Right forelimb (tissue), 1 donor: ENCODE data around the gene IL3.

Experiments
- DNase-seq: peaks from one replicate; pipeline ENCODE4 v3.0.0-alpha.2; 2018

IL3 gene

DNA sequence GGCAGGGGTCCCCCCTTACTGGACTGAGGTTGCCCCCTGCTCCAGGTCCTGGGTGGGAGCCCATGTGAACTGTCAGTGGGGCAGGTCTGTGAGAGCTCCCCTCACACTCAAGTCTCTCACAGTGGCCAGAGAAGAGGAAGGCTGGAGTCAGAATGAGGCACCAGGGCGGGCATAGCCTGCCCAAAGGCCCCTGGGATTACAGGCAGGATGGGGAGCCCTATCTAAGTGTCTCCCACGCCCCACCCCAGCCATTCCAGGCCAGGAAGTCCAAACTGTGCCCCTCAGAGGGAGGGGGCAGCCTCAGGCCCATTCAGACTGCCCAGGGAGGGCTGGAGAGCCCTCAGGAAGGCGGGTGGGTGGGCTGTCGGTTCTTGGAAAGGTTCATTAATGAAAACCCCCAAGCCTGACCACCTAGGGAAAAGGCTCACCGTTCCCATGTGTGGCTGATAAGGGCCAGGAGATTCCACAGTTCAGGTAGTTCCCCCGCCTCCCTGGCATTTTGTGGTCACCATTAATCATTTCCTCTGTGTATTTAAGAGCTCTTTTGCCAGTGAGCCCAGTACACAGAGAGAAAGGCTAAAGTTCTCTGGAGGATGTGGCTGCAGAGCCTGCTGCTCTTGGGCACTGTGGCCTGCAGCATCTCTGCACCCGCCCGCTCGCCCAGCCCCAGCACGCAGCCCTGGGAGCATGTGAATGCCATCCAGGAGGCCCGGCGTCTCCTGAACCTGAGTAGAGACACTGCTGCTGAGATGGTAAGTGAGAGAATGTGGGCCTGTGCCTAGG lies 13.0 kb downstream of the IL3 start, which contains the start of gene CSF2:
CSF2 (plus strand) TSS at position 559 of the 783 bp plus-strand sequence; CDS start at position 594, 35 bp downstream.
- no peak for DNase-seq

DNA sequence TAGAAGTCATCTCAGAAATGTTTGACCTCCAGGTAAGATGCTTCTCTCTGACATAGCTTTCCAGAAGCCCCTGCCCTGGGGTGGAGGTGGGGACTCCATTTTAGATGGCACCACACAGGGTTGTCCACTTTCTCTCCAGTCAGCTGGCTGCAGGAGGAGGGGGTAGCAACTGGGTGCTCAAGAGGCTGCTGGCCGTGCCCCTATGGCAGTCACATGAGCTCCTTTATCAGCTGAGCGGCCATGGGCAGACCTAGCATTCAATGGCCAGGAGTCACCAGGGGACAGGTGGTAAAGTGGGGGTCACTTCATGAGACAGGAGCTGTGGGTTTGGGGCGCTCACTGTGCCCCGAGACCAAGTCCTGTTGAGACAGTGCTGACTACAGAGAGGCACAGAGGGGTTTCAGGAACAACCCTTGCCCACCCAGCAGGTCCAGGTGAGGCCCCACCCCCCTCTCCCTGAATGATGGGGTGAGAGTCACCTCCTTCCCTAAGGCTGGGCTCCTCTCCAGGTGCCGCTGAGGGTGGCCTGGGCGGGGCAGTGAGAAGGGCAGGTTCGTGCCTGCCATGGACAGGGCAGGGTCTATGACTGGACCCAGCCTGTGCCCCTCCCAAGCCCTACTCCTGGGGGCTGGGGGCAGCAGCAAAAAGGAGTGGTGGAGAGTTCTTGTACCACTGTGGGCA lies 13.8 kb downstream of the IL3 start:
- no peak for DNase-seq

DNA sequence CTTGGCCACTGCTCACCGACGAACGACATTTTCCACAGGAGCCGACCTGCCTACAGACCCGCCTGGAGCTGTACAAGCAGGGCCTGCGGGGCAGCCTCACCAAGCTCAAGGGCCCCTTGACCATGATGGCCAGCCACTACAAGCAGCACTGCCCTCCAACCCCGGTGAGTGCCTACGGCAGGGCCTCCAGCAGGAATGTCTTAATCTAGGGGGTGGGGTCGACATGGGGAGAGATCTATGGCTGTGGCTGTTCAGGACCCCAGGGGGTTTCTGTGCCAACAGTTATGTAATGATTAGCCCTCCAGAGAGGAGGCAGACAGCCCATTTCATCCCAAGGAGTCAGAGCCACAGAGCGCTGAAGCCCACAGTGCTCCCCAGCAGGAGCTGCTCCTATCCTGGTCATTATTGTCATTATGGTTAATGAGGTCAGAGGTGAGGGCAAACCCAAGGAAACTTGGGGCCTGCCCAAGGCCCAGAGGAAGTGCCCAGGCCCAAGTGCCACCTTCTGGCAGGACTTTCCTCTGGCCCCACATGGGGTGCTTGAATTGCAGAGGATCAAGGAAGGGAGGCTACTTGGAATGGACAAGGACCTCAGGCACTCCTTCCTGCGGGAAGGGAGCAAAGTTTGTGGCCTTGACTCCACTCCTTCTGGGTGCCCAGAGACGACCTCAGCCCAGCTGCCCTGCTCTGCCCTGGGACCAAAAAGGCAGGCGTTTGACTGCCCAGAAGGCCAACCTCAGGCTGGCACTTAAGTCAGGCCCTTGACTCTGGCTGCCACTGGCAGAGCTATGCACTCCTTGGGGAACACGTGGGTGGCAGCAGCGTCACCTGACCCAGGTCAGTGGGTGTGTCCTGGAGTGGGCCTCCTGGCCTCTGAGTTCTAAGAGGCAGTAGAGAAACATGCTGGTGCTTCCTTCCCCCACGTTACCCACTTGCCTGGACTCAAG lies 14.6 kb downstream of the IL3 start:
- no peak for DNase-seq

DNA sequence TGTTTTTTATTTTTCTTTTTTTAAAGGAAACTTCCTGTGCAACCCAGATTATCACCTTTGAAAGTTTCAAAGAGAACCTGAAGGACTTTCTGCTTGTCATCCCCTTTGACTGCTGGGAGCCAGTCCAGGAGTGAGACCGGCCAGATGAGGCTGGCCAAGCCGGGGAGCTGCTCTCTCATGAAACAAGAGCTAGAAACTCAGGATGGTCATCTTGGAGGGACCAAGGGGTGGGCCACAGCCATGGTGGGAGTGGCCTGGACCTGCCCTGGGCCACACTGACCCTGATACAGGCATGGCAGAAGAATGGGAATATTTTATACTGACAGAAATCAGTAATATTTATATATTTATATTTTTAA lies 15.2 kb downstream of the IL3 start:
- DNase-seq = no peak

DNA sequence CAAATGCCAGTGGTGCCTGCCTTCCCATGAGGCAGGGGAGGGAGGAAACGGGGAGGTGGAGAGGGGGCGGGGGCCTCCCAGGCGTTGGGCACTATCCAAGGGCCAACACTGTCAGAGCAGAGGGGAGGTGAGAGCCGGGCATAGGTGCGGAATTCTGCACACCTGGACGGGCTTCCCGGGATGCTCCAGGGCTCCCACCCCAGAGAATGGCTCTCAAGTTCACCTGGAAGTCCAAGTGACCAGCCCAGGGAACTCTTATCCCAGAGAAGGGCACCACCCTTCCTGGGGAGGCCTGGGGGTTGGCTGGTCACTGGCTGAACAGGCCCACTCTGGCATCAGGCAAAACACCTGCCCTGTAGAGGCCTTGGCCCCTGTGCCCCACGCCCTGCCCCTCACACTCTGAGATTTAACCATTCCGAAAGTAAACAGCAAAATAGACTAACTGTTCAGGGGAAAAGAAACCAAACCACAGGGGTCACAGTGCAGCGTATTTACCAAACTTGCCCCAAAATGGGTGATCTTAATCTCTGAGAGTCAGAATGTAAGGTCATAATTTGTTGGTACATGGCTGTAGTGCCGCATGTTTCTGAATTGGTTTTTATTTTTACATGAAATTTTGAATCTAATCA lies 15.9 kb downstream of the IL3 start:
- no peak for DNase-seq

DNA sequence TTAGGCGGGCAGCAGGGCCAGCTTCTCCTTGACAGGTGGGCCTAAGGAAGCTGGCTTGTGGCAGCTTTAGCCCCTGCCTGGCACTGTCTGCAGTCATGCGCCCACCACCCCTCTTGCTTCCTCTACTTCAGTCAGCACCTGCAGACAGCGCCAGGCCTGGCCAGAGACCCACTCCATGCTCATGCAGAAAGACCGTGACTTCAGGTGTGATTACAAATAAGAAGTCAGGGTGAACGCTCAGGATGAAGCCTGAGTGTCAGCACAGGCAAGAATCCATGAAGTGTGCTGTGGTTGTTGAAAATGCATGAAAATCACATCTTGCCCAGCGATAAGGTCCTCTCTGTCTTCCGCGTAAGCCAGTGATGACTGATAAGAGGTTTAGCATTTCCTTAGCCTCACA lies 16.5 kb downstream of the IL3 start:
- DNase-seq = no peak

DNA sequence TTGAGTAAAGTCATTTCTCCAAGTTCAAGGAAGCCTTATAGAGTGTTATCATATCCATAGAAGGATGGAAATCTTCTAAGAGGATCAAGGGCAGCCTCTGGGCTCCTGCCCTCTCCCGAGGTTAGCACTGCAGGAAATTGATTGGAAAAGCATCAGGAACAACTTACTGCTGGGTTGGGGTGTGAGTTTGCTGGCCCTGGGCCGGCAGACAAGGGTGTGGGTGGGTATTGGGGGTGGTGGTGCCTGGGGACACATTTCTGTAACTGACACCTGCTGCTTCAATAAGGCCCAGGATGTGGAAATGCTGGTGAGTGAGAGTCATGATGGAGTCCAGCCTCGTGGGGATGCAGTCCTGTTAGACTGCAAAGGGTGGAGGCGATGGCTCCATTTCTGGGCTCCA lies 18.6 kb downstream of the IL3 start:
- no peak for DNase-seq

DNA sequence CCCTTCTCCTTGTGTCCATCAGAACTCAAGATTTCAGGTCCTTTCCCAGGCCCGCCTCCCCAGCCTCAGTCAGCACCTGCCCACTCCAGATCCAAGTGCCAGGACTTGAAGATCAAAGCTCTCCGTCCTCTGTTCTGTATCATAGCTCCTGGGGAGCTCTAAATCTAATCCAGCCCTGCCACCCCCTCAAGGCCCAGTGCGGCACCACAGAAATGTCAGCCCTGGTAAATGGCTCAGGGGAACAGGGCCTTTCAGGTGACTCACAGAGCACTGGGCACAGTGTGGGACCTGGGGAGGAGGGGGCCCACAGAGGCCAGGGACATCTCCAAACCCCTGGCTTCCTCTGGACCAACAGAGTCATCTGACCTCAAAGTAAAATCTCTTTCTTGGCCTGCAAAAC lies 19.2 kb downstream of the IL3 start:
- DNase-seq = no peak

DNA sequence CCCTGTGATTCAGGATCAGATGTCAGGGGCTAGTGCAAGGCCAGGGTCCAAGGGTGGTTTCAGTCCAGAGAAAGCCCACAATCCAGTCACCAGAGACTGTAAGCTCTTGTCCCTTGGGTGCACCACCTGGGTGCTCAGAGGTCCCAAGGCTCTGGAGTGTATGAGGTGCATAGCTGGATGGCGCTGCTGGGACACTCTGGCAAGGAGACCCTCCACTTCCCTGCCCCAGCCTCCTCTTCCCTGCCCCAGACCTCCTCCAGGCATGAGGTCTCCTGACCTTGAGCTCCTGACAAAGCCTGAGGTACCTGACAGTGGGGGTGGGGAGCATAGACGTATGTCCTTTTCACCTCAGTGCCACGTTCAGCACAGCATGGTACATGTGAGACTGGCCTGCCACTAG lies 20.1 kb downstream of the IL3 start:
- no peak for DNase-seq

DNA sequence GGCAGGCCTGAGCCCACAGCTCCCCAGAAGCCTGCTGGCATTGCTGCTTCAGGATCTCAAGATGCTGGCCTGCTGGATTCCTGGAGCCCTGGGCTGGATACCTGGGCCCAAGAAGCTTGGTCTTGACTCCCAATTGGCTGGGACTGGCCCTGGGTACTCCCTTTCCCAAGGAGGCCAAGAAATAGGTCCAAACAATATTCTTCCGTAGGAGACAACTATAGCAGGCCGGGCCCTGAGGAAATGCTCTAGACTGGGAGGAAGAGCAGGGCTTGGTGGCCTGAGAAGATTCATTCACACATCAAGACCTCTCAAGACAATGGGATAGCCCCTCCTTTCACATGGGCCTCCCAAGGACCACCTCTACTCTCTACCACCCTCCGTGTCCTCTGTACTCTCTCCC lies 21.0 kb downstream of the IL3 start:
- DNase-seq = no peak

DNA sequence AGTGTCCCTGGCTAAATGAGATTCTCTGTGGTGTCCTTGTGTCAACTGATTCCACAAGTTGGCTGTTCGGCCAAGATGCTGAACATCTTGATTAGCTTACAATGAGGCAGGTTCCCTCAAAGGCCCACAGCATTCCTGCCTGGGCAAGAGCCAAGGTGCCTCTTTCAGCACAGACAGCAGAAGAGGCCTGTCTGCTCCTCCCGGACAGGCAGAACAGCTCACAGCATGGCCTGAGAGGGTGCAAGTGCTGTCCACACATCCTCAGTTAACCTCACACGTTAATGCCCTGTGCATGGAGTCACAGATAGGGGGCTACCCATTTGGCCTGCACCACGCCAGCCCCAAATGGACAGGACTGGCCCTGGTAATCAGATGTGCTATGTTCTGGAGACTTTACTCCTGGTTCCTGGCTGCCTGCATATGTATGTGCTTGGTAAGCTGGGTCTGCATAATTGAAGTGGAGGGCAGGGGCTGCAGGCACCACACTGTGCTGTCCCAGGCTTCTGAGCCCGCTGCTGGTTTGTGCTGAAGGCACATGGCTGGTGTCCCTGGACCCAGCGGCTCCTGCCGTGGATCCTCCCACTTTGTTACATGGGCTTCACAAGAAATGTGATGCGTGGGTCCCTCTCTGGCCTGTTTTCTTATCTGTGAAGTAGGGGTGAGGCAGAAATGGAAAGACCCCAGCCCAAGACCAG lies 22.0 kb downstream of the IL3 start:
- no peak for DNase-seq

DNA sequence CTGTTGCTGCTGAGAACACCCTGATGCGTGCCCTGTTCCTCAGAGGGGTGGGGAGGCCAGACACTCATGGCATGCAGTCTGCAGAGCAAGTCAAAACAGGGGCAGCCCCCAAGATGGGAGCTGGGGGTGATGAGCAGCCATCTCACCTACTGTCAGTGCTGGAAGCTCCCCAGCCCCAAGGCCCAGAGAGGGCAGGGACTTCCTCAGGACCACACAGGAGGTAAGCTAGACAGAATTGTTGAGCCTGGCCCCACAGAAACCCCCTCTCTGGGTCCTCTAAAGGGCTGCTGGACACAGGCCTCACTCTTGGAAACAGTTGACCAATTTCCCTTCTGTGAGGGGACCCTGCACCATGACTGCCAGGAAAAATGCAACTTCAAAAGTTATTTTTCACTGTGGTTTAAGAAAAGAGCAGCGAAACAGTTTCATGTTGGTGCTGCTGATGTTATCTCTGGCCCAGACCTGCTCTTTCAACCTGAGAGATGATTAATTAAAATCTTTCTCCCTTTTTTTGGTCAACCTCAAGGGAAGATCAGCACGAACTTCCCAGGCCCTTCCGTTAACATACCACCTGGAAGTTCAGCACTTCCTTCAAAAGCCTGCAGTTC lies 22.7 kb downstream of the IL3 start:
- no peak for DNase-seq

DNA sequence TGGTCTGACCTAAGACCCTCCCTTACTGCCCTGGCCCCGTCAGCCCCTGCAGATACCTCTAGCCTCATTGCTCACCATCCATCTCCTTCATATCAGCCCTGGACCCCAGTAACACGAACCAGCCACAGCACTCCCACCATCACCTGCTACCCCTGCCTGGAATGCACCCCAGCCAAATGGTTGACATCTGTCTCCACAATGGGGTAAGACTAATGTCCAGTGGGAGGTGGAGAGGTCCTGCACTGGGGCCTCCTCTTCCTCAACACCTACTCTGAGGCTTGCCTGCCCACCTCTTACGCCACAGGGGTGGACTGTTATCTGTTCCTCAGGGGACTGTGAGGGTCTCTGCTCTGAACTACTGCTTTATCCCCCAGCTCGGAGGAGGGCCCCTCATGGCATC lies 25.2 kb downstream of the IL3 start:
- DNase-seq = no peak

DNA sequence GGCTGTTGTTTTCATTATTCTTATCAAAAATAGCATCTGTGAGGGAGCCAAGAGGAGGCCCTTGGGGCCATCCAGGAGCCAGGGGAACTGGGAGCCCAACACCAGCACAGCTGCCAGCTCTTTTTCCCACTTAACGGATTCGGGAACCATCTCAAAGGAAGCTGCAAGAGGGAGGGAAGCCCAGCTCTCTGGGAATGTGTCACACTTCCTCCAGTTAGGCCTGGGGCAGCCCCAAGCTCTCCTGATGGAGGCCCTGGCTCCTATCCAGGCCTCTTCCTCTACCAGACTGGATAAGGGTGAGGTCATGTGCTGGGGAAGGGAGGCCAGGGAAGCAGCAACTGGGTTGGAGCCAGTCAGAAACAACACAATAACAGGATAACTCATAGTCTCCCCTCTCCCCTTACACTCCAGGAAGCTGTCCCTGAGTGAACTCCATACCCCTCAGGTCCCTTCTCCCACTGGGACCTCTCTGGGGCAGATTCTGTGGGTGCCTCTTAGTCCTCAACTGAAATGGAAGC lies 25.9 kb downstream of the IL3 start:
- no peak for DNase-seq

DNA sequence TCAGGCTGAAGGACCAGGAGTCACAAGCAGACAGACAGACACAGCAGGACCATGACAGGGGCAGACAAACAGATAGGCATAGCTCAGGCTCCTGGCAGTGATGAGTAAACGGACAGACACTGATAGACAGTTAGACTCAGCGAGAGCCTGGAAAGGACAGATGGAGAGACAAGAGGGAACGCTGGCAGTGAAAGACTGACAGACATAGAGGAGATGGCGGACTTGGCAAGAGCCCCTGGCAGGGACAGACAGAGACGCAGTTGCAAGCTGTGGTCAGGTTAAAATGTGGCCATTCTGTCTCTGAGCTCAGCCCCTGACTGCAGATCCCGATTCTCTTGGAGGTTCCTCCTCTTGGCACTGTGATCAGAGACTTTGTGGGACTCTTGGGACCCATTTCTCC lies 26.7 kb downstream of the IL3 start:
- DNase-seq = no peak

DNA sequence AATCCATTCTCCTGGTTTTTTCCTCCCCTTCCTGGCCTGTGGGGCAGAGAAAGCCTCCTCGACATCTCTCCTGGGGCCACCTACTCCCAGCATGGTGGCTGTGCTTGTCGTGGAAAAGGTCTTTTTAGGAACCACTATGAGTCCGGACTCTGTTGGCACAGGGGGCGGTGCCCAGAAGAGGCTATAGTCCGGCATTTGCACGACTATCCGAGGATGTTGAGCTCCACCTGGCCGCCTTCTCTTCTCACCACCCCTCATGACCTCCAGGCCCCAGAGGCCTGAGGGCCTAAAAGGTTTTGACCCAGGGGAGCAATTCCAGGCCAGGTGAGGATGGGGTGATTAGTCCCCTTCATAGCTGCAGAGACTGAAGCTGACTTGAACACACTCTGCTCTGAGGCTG lies 27.2 kb downstream of the IL3 start:
- no peak for DNase-seq

DNA sequence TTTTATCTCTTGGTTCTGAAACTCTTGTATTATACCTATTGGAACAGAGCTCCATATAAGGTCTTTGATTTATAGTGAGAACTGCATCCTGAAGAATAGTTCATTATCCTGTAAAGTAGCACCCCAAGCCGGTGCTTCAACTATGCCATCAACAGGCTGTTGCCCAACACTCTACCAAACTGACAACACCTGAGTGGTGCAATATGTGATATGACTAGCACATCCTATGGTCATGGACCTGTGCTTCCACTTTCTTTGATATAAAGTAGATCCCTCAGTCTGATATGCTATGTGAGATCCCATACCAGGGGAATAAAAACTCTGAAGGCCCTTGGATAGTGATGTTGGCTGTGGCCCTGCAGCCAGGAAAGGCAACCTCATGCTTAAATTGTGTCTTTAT lies 28.9 kb downstream of the IL3 start:
- no peak for DNase-seq

DNA sequence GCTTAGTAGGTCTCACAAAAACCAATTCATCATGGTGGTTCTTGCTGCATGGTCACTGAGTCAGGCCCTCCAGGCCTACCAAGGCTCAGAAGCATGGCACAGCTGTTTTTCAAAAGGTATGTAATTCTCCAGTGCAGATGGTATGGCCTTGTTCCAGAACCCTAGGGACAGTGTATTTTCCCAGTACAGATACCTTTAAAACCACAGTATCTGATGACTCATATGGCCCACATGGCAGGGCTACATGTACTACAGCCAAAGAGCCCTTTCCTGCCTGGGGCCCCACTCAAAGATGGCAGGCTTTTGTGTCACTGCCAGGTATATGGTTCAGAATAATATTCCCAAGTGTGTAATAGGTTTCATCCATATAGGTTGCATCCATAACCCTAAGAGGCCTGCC lies 29.7 kb downstream of the IL3 start:
- no peak for DNase-seq

DNA sequence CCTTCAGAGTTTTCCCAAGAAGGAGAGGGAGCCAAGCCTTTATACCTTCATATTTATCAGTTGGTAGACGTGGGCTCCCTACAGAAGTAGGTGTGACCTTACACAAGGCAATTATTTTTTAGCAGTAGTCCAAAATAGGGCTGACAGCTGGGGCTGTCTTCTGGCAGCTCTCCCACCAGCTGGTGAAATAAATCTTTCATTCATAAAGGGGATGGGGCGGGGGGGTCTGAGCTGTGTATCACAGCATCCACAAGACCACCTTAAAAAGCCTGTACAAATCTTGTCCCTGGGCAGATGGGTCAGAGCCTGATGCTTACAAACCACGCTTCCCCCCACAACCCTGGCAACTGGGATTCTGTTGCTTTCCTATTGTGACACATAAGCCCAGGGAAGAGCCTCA lies 32.8 kb downstream of the IL3 start:
- DNase-seq = no peak

DNA sequence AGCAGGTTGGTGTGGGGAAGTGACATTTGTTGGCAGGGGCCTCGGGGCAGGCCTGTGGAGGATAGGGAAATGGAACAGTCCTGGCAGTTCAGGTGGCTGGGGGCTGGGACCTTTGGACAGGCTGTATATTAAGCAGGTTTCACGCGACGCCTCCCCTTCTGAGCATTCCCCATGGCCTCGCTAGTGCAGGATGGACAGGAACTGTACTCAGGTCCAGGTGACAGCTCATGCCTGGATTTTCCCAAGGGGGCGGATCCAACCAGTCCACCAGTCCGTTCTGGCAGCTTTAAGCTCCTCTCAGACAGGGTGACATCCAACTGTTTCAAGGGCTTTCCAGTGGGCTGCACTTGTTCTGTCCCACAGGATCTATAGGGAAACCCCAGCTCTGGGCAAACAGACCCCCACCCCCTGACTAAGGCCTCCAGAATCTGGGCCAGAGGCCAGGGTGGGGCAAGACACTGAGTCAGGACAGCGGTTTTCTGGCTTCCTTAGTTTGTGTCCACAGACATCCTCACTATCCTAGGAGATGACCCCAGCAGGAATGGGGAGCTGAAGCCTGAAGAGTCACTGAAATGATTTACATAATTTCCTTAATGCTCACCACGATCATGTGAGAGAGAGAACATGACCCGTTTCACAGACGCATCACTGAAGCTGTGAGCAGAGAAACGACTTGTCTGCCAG lies 34.1 kb downstream of the IL3 start:
- no peak for DNase-seq

DNA sequence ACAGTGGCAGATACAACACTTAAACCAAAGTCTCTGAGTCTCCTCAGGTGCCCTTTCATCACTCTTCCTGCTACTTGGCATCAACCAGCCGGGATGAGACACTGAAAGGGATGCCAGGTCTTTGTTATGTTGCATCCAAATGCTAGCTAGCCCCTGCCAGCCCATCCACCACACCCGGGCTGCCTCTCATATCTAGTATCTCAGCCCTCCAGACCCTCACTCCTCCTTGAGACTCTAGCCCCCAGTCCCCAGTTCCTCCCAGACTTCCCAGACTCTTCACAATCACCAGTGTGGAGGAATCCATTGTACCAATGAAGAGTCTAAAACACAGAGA lies 34.6 kb downstream of the IL3 start:
- no peak for DNase-seq
